Renal cortical epithelial cell (primary cell): ENCODE results near the gene SV2C. TPM values are rescaled to one million over a fixed set of nuclear protein-coding genes. Genes with fewer than 3 reads are reported as not detected.
"Not testable (repeated sequence)": the region's sequence is repeated elsewhere in the genome, so short reads cannot be mapped to it uniquely, and the experiment has no call there.

Experiments used
- DNase-seq: peaks from one replicate; pipeline ENCODE4 v3.0.0-alpha.2; 2011; ENCODE audit warnings: low read depth
- total RNA-seq: library from RNA; depleted of rRNA; stranded (reverse); fragments of >200 nt; gene quantifications from 2 replicates; pipeline ENCODE4 v1.2.3, GENCODE V29; 2014

The SV2C gene
- total RNA-seq, 1 donor from 2014 or later = not detected

DNA sequence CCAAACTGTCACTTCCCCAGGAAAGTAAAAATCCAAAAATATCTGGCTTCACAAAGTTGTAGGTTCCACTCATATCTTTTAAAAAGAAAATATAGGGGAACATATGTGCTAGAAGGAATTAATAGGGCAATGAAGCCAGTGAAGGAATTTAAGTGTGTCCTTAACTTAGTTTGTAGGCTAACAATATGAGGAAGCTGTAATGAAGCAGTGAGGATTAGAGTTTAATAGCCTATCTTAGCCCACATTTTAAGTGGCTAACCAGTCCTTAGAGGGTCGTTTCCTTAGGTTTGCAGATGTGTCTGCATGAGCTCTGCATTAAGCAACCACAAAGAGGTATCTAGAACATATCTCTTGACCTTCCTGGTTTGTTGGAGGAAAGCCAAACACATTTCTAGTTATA is 218.7 kb downstream of the SV2C start:
- DNase-seq = not testable (repeated sequence)

DNA sequence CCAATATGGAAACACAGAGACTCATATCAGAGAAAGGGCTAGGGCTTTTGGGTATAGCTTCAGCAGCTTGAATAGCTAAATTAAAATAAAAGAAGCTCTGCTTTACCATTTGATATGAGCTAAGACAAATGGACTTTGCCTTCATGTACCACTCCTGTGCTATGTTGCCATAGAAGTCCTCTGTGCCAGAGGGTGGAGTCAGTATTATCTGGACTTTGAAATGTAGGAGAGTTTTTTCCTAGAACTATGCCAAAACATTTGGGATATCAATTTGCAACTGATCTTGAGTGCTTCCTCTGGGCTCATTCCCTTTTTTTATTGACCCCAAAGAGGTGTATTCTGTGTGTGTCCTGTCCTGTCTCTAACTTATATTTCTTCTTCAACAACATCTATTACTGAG is 219.5 kb downstream of the SV2C start:
- DNase-seq = not testable (repeated sequence)

DNA sequence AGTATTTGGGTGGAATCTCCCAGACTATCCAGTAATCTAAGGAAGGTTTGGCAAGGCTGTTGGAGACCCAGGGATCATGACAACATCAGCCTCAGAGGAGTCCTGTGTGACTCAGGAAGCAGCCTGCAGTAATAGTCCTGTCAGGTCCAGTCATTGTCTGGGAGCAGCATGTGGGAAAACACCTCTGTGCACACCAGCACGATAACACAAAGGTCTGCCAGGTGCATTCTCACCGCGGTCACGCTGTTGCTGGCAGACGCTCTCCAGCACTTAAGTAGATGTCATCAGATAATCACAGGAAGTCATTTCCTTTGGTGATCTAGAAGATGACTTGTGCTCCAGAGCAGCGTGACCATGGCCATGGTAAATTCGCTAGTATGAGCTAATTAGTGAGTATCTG is 220.7 kb downstream of the SV2C start:
- peak; percentile 49 for DNase-seq

DNA sequence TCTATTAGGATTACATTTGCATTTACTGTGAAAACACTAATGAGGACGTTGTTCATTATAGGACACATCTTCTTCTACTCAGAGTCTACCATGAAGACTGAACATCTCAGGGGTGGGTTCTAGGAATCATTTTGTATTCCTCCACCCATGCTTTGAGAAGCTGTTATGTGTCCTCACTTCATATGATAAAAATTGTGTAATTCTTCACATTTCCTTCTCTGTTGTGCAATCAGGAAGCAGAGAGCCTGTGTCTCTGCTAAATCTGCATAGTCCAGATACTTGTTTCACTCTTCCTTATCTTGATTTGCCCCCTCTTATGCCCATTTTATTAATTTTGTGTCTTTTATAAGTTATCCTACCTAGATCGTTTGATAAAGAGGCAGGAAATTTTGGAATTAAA is 222.1 kb downstream of the SV2C start:
- no peak for DNase-seq

DNA sequence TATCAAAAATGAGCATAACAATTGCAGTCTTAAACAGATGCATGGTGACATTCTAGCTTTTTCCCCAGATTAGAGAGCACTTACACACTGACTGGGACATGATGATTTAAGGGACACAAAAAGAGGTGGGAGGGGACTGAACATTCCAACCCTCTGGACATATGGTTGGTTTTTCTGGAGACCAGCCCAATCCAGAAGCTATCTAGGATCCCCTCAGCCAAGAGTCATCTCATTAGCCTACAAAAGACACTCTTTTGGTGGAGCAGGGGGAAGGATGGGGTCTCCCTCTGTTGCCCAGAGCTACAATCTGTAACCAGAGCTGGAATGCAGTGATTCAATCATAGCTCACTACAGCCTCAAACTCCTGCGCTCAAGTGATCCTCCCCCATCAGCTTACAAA is 222.6 kb downstream of the SV2C start:
- no peak for DNase-seq

DNA sequence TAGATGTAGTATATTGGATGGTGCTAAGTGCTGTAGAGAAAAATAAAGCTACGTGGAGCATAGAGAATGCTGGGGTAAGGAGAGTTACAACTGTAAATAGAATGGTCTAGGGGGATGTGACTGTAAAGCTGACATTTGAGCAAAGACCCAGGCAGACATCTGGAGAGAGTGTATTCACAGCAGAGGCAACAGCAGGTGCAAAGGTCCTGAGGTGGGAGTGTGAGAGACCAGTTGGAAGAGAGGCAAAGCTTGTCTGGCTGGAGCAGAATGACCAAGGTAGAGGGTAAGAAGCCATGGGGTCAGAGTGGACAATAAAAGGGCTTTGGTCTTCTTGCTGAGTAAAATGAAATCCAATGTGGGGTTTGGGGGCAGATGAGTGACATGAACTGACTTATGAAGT is 227.0 kb downstream of the SV2C start:
- no peak for DNase-seq

DNA sequence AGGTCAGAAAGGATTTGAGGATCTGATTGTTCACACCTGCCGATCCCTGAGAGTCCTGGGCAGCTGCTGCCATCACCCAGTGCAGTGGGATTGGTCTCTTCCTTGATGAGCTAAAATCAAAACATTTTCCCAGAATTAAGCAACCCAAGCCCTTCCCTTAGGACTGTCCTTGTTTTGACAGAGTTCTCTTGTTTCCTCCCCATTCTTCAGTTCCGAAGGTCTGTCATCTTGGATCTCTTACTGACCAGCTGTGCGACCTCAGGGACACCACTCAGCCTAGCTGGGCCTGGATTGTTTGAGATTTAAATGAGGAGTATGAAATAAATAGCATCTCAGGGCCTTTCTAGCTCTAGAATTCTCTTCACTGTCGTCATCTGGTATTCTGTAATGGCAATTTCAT is 229.6 kb downstream of the SV2C start:
- no peak for DNase-seq

DNA sequence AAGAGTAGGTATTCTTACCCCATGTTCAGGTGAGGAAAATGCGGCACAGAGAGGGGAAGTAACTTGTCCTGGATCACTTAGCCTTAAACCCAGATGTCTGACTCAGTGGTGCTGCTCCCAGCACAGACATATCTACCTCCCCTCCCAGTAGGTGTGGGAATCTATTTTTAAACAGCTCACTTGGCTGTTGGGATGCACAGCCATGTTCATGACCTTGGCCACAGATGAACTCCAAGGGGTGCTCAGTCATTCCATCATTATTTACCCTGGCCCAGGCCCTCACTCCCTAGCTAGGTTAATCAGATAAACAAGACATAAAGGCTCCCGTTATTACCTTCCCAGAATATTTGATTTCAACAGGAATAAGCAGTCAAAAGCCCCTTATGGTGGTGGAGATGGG is 231.5 kb downstream of the SV2C start:
- DNase-seq = no peak

DNA sequence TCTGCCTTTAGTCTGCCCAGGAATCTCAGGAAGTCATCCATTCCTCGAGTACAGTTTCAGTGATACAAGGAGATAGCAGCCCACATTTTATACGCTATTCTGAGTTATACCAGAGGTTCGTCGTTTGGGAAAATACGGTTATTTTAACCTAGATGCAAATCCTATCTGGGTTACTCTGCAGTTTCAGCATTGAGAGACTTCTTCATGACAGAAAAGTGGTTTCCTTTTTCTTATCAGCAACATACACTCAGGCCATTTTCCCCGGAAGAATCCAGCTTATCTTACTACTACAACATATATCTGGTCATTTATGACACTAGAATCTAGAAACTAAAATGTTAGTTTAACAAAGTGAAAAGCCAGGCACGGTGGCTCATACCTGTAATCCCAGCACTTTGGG is 236.5 kb downstream of the SV2C start:
- no peak for DNase-seq

DNA sequence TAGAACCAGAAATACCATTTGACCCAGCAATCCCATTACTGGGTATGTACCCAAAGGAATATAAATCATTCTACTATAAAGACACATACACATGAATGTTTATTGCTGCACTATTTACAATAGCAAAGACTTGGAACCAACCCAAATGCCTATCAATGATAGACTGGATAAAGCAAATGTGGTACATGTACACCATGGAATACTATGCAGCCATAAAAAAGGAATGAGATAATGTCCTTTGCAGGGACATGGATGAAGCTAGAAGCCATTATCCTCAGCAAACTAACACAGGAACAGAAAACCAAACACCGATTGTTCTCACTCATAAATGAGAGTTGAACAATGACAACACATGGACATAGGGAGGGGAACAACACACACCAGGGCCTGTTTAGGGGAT is 240.3 kb downstream of the SV2C start:
- not testable (repeated sequence) for DNase-seq

DNA sequence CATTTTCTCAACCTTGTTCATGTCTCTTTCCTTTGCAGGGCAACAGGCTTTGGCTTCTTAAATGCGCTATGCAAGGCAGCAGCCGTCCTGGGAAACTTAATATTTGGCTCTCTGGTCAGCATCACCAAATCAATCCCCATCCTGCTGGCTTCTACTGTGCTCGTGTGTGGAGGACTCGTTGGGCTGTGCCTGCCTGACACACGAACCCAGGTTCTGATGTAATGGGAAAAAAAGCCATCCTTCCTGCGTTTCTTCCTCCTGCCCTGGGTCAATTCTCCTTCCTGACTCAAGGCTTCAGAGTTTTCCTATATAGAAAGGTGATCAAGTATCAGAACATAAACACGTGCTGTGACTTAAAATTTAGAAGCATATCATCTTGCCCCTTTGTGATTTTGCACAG is 242.1 kb downstream of the SV2C start:
- no peak for DNase-seq

DNA sequence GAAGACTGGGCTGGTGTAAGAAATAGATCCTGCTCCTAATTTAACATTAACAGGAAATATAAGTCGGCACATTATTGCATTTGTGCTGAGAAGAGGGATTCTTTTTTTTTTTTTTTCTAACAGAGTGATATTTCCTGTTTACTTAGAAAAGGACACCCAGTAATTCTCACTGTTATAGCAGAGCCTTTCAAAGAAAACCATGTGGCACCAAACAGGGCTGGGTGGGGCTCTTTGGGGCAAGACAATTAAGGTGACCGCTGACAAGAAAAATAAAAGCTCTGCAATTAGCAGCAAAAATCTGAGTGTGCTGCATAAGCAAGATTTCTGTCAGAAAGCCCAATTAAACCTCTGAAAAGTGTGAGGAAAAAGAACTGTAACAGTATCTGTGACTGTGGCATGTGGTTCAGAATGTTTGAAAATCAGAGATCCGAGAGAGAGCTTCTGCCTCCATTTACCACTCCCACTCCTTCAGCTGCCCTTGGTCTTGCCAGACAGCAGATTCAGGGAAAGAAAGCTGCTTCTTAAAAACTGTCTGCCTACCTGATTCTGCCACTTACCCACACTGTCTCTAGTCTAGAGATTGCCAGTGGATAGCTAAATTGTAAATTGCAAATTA is 242.8 kb downstream of the SV2C start:
- DNase-seq = no peak

DNA sequence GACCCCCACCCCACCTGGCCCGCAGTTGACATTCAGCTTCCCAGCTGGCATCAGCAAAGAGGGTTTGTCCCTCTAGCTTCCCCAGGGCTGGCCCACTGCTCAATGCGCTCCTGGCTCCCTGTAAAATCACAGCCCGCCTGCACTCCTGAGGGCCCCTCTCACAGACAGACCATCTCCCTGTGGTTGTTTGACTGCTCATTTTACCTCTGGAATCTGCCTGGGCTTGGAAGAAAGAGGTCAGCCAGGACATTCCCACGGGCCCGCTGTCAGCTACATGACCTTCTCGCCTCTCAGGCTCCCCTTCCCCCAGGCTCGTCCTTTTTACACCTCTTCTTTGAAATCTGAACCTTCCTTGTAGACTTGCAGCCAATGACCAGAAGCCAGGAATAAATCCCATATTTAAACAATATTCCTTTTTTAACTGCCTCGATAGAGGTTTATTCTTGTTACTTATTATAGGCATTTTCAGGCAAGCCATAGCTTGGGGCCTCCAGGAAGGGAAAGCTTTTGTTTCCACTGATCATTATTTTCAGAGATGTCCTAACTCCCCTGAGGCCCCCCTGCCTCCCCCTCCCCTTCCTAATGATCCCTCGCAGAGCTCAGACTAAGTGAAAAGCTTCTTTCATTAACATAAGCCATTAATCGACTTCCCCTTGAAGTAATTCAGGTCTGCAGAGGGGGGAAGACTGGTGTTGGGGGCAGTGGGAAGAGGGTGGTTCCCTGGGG is 243.6 kb downstream of the SV2C start:
- no peak for DNase-seq

DNA sequence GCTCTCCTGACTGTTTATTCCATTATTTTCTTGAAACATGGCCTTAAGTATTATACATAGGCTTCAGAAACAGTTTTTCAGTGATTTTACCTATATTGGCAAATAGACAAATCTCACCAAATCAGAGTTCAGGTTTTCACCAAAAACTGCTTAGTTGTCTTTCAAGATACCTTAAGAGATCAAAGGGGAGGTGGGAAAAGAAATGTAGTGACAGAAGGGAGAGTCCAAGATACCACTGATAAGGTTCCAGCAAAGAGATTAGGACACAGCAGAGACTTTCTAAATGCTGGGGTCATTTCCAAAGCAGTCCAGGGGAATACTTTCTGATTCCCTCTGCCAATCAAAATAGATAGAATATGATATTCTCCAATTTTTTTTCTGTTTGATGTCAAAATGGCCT is 246.2 kb downstream of the SV2C start:
- no peak for DNase-seq

DNA sequence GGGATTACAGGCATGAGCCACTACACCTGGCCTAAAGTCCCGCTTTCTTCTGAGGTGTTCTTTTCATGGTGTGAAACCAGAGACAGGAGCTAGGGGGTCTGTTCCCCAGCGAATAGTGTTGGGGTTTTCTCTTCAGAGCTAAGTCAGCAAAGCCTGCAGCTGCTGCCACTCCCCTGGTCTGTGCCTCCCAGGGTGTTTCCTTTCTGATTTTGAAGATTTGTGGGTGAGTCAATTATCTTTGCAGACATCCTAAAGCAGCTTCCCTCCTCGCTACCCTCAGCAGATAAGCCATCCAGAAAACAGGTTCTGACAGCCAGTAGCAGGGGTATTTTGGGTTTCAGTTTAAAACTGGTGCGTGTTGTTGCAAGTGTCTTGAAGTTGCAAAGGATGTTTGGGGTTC is 247.9 kb downstream of the SV2C start:
- no peak for DNase-seq

DNA sequence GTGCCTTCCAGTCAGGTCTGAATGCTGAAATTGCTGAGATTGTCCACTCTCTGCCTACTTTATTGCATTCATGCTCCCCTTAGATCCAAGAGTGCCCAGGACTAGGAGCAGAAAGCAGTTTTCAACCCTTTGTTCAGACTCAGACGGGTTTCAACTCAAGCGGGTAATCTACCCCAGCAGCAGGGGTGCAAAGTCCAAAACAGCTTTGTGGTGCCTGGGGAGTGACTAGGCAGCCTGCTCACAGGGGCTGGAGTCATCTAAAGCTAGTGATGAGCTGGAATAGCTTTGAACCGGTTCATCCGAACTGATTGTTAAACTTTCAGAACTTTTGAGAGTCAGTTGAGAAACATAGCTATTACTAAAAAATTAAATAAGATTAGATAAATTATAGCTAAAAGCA is 248.9 kb downstream of the SV2C start:
- peak; percentile 7 for DNase-seq

DNA sequence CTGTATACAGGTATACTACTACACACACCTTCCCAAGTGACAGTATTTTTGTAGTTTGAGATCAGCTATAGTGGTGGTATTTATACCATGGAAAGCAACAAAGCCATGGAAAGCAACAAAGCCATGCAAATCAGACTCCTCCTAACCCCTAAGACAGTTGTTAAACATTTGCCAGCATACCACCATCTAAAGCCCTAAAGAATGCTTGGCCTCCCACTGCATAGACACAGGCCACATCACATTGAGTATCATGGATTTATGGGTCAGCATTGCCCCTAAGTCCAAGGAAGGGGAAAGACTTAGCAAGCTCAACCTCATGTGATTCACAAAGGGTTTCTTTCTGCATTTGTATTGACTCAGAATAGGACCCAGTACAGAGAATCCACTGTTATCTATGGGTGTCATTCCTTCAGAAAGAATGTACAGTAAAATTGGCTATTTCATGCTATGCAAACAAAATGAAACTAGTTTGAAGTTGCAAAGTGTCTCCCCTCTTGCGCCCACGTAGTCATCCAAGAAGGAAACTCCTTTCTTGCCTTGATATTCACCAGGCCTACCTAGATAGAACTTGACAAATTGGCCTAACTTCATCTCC is 249.5 kb downstream of the SV2C start:
- DNase-seq = peak; percentile 25

DNA sequence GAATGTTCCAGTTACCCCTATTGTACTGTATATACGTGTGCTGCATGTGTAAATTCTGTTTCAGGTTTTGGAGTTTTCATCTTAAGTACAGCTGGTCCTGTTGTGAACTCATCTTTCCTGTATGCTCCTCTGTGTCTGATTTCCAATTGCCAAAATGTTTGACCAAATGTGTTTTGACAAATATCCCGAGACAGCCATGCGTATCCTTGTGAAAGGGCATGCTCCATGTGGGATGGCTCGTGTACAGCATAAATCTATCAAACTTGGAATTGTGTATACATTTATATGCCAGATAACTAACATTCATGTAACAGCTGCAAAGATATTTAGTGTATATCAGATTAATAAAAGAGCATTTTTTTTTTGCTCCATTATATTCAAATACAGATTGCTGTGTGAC is 250.4 kb downstream of the SV2C start:
- no peak for DNase-seq

DNA sequence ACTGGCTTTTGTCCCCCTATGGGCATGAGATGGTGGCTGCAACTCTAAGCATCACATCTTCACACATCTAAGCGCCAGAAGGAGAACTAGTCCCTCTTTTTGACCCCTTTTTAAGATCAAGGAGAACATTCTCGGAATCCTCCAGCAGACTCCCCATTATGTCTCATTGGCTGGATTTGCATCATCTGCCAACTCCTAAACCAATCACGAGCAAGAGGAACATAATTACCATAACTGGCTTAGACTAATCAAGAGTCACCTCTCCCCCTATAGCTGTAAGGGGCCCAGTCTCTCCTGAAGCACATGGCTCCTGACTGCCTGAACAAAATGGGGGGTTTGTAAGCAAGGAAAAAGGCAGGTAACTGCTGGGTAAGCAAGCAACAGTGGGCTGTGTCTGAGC is 251.4 kb downstream of the SV2C start:
- no peak for DNase-seq

DNA sequence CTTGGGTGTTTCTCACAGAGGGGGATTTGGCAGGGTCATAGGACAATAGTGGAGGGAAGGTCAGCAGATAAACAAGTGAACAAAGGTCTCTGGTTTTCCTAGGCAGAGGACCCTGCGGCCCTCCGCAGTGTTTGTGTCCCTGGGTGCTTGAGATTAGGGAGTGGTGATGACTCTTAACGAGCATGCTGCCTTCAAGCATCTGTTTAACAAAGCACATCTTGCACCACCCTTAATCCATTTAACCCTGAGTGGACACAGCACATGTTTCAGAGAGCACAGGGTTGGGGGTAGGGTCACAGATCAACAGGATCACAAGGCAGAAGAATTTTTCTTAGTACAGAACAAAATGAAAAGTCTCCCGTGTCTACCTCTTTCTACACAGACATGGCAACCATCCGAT is 252.3 kb downstream of the SV2C start:
- DNase-seq = not testable (repeated sequence)

DNA sequence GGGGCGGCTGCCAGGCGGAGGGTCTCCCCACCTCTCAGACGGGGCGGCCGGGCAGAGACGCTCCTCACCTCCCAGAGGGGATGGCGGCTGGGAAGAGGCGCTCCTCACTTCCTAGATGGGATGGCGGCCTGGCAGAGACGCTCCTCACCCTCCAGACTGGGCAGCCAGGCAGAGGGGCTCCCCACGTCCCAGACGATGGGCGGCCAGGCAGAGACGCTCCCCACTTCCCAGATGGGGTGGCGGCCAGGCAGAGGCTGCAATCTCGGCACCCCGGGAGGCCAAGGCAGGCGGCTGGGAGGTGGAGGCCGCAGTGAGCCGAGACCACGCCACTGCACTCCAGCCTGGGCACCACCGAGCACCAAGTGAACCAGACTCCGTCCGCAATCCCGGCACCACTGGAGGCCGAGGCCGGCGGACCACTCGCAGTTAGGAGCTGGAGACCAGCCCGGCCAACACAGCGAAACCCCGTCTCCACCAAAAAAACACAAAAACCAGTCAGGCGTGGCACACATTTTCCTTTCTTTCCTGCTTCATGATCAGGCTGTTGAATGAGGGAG is 253.1 kb downstream of the SV2C start:
- DNase-seq = not testable (repeated sequence)

DNA sequence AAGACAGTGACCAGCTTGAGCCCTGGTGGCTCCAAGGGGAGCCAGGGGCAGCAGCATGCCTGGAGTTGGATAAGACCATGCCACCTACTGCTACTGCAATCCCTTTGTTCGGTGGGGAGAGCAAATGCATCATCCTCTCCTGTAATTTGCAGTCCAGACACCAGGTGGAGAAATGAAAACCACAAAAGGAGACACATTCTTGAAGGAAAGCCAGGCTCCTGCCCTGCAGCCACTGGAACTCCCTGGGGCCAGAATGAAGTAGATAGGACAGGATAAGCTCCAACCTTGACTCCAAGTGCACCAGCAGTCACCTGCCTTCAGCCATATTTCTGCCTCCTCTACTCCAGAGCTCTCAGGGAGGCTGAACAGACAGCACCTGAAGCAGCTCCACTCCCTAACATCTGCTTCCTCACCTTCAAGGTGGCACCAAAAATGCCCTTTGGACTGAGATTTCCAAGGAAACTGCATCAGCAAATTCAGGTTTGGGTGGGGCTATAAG is 254.8 kb downstream of the SV2C start:
- peak; percentile 74 for DNase-seq

DNA sequence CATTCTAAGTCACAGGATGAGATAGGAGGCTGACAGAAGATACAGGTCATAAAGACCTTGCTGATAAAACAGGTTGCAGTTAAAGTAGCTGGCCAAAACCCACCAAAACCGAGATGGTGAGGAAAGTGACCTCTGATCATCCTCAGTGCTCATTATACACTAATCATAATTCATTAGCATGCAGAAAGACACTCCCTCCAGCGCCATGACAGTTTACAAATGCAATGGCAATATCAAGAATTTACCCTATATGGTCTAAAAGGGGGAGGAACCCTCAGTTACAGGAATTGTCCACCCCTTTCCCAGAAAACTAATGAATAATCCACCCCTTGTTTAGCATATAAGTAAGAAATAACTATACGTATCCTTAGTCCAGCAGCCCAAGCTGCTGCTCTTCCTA is 256.7 kb downstream of the SV2C start:
- DNase-seq = no peak
